NCI-H2171 (cell line): Measurements from ENCODE around the gene TREX2.
"Not testable (repeated sequence)": the region's sequence is repeated elsewhere in the genome, so short reads cannot be mapped to it uniquely, and the experiment has no call there.

Experiments
- DNase-seq: peaks from one replicate; lab custom pipeline; 2025; lab: John Stamatoyannopoulos, UW

The TREX2 gene

DNA sequence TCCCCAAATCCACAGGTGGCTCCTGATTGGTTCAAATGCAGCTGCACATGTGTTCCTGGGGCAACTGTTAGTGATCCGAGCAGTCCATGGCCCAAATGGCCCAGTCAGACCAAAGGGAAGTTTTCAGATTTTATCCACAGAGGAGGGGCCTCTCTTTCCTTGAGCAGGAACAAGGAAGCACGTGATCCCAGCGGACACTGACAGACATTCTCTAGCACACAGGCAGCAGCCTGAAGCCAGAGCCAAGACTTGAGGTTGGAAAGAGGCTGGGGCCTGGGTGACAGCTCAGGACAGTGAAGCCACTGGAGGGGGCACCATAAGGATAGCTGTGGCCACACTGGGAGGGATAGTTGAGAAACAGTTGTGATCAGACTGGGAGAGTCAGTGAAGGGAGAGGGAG lies 38.1 kb downstream of the TREX2 start:
- DNase-seq: no peak

DNA sequence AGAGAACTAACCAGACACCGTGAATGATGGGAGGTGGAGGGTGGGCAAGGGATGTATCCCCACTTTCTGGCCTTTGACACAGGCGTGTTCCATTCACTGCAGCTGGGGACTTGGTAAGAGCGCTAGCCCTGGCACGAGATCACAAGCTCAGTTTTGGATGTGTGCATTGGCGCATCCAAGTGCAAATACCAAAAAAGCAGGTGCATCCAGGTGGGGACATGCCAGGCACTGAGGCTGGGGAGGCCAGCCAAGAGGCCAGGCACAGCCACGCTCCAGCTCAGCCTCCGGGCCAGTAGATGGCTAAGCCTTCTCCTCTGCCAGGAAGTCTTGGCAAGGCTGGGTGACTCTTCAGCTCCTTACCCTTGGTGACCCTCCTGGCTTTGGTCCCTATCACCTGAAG lies 39.0 kb downstream of the TREX2 start:
- no peak for DNase-seq

DNA sequence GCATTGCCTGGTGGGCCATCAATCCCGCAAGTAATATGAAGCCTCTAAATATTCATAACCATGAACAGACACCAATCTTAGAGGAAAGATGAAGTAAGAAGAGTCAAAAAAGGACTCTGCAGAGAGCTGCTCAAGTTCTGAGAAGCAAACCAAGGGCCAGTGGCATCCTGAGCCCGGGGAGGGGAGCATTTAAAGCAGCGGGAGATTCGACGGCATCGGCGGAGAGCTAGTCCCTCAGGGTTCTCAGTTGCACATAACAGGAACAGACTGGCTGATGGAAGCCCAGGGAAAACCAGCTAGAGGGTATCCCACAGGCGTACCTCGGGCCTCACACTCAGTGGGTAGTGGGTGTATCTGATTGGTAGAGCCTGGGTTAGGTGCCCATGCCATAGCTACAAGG lies 39.8 kb downstream of the TREX2 start:
- no peak for DNase-seq

DNA sequence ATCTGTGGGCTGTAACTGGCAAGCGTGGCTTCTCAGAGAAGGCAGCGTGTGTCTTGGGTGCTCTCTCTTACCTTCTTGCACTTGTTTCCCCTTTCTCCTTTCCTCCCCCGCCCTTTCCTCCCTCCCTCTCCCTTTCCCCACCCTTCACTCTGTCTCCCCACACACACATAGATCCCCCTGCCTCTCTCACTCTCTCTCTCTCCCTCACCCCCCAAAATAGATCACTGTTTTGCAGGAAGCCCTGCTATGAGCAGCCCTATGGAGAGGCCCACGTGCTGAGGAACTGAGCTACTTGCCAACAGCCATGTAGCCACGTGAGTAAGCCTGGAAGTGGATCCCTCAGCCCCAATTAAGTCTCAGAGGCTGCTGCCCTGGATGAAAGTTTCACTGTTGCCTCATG lies 40.4 kb downstream of the TREX2 start:
- no peak for DNase-seq

DNA sequence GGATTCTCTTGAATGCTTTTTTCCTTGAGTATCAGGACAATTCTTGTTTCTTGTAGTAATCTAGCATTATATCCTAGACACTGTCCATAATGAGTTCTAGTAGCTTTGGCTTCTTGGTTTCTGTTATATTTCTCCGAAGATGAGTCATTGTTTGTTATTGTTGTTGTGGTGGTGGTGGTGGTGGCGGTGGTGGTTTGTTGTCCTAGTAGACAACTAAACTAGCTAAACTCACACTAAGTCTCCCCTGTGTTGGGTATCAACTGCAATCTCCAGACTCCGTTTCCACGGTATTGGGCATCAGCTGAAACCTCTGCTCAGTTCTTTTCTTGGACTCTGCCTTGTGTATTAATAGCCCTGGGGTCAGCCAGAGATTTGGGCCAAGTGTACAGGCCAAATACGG lies 41.5 kb downstream of the TREX2 start:
- DNase-seq: not testable (repeated sequence)

DNA sequence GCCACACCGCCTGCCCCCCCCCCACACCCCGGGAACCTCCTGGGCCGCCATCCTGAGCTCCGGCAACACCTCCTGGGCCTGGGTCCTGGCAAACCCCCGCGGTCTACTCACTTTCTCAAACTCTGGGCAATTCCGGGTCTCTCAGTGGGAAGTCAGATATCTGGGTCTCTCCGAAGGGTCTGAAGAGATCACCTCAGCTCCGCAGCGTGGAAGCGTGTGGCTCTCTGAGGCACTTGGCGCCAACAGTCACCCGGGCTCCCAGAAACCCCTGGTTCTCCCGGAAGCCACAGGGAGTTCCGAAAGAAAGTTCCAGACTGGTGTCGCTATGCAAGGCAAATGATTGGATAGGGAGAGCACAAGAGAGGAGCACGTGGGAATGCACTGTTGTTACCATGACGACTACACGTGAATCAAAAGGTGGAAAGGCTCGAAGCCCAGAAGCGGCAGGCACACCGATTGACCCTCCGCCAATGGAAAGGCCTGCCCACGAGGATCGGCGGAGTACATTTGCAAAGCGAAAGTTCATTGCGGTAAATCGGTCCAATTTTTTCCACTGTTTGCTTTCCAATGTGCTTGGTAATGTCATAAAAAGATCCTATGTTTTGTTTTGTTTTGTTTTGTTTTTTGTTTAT lies 44.6 kb downstream of the TREX2 start, which contains the start of gene PNMA6E:
PNMA6E (minus strand) TSS at position 218 of the 632 bp plus-strand sequence. CDS start 2,501 bp downstream, outside the sequence.
- DNase-seq: no peak

DNA sequence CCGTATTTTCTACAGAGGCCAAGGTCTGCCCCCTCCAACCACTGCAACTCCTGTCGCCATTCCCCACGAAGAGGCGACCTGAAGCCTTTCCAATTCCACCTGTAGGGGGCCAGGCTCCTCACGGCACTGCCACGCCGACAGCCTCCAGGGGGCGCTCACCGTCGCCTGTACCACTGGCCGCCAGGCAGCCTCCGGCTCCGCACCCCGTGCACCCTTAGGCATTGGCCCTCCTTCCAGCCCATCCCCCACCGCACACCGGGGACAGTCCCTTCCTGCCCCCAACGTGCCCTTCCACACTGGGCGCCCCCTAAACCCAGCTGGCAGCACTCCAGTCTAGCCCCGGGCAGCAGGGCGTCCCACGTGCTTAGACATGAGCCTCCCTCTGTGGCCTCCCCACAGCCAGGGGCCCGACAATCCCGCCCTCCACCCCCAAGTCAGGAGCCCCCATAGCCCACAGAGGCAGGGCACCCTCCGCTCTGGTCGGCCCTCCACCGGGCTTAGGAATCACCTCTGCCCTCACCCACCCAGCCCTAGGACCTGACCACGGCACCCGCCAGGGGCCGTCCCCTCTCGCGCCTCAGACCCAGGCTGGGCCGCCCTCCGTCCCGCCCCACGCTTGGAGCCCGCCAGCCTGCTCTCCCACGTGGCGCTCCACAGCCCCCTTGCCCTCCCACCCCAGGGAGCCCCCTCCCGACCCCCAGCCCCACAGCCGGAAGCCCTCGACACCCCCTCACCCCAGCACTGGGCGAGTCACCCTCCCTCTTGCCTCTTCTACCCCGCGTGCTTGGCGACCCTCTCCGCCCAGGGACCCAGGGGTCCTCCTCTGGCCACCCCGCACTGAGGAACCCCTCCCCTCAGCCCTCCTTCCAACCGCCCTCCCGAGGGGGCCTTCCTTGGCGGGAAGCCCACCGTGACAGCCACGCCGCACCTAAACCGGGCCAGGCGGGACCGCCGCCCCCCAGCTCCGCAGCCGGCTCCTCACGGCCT lies 45.4 kb downstream of the TREX2 start:
- no peak for DNase-seq

DNA sequence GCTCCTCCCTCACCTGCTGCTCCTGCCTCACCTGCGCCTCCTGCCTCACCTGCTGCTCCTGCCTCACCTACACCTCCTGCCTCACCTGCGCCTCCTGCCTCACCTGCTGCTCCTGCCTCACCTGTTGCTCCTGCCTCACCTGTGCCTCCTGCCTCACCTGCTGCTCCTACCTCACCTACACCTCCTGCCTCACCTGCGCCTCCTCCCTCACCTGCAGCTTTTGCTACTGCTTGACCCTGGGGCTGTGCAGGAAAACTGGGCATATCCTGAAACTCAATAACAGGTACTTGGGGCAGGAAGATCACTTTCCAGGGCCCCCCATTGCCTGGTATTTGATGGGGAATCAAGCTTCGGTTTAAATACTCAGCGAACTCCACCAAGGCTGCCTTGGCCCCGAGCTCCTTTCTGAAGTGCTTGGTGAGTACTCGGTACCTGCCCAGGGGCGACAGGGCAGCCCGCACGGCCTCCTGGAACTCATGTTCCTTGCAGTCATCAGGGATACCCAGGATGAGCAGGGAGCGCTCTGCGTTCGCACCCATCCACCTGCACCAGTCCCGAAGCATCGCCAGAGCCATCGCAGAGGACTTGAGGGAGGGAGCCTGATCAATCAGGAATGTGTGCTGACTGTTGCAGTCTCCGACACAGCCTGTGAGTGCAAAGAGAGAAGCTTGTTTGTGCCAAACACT lies 47.4 kb downstream of the TREX2 start:
- no peak for DNase-seq

DNA sequence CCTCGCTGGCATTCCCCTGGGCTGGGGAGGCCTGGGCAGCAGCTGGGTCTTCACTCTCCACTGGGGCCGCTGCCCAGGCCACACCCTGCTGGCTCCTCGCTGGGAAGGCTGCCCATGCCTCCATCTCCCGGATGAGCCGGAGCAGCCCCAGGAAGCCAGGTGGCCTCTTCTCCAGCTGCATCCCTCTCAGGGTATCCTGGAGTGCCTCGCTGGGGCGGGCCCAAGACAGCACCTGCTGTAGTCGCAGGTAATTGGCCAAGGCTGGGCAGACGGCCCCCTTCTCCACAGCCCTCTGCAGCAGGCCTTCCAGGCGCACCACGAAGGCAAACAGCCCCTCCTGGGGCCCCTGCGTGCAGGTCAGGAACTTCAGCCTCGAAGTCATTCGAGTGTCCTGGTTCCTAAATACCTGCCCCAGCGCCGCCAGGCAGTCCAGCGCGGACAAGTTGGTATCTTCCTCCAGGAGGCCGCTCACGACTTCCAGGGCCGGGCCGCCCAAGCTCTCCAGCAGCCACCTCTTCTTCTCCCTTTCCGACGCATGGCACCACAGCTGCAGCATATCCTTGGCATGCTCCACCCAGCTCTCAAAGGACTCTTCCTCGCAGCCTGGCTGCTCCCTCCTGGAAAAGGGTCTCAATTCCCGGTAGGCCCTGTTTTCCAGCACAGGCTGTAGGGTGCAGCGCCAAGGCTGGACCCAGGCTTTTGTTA lies 48.4 kb downstream of the TREX2 start:
- DNase-seq: peak; percentile 37

DNA sequence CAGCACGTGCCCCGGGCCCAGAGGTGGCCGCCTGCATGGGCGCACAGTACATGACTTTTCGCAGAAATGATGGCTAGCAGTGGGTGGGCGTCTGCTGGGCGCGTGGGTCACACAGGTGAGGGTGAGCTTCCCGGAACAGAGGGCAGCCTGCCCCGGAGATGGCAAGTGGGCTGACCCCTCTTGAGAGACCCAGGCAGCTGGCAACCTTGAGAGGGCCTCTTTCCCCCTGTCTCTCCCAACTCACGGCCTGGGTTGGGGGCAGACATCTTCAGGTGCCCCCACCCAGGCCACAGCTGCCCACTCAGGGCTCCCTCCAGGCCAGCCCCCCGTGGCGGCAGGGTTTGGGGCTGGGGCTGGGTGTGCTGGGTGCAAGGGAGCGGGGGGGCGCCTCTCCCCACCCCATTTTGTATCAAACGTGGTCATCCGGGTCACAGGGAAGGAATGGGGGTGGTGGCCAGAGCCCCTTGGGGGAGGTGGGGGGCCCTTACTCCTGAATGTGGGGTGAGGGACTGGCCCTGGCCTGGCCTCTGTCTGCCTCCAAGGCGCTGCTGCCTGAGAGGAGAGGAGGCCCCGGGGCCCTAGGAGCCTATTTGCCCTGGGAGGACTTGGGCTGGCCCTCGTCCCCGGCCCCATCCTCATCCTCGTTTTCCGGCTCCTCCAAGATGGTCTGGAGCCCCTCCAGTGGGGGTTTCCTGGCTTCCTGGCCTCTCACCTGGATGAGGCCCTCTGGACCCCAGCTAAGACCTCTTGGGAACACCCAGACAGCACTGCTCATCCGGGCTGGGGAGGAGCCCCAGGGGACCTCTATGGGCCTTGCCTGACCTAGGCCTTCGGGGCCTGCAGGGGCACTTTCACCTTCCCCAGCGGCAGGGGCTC lies 49.3 kb downstream of the TREX2 start:
- no peak for DNase-seq

DNA sequence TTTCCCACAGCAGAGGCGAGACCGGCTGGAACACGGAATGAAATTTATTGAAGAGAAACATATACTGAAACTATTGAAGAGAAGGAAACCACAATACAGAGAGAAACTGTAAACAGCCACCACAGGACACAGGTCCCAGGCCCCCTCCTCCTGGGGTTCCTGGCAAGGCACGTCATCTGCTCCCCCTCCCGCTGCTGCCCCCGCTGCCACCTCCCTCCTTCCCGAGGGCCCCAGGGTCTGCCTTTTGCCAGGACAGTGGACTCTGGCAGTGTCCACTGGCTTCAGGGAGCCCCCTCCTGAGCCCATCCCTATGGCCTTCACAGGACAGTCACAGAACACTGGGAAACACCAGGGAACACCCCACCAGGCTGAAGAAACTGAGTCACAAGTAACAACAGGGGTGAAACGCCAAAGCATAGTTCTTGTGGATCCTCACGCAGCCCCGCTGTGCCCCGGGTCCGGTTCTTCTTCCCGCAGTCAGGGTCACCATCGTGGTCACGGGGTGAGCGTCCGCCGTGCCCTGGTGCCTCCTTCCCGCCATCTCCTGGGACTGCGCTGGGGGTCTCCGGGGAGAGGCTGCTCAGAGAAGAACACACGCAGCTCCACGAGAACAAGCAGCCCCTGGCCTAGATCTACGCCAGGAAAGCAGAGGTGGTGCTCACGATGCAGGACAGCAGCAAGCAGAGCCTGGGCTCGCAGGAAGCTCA lies 50.1 kb downstream of the TREX2 start:
- DNase-seq: no peak

DNA sequence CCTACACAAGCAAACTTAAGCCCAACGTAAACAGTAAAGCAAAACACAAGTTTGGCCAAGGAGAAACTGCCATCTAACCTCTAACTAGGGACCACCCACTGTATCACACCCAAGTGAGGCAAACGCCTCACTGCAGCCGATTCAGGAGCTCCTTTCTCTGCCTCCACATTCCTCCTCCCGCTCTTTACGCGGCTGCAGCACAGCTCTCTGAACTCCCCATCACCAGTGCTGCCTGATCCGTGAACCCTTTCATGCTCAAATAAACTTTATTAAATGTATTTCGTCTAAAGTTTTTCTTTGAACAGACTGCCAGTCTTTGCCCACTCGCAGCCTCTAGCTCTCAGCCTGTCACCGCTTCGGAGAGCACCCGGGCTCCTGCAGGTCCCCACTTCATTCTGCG lies 51.2 kb downstream of the TREX2 start:
- no peak for DNase-seq
